Measurements from ENCODE around the gene VWA2. TPM values are rescaled to one million over a fixed set of nuclear protein-coding genes. Genes with fewer than 3 reads are reported as not detected.
A peak's percentile ranks its signal among the peaks of the same experiment; 100 is the strongest.

VWA2 gene
- total RNA-seq, 4 donors from 2014 or later: 2.9 to 5.7 (median 4.9) TPM

GRCh38 chr10:114303556-114303955, 64.5 kb downstream of the VWA2 start:
- Histone ChIP-seq H3K9me3 (no peaks in the 10 kb centered on the region), H3K27me3 (no peaks in the 10 kb centered on the region), H3K27ac (peak overlapping the region in 3 of 4 donors; percentile 13 to 68 (median 15)), H3K36me3 (peaks cover 0 to 47% (median 0%) of the 10 kb centered on the region in 3 donors), H3K4me1 (peaks cover 7 to 38% (median 8%) of the 10 kb centered on the region in 3 donors), H3K4me3 (no peak overlapping the region)
- intact Hi-C loops (cut with DNase I): loop anchor here (10.0 kb wide), 1 partner anchor 131 kb away; no protein-coding TSS in a partner anchor
- no peak for TF ChIP-seq CTCF (IDR thresholded peaks at IDR 0.05)
- TF ChIP-seq POLR2A (IDR thresholded peaks at IDR 0.05): no peak
- 20 to 60% methylated on average over 1 to 8 of the region's 10 CpGs for WGBS, 2 donors
- DNase-seq: no peak

GRCh38 chr10:114304017-114304570, 65.0 kb downstream of the VWA2 start:
- H3K4me3 ChIP-seq: peak overlapping the region; percentile 8 to 59 (median 38)

GRCh38 chr10:114304571-114305421, 65.7 kb downstream of the VWA2 start:
- peak overlapping the region; percentile 8 to 59 (median 38) for H3K4me3 ChIP-seq
- 19 to 22% methylated on average over 28 to 30 of the region's 41 CpGs for WGBS, 2 donors
- TF ChIP-seq CTCF (IDR thresholded peaks at IDR 0.05) (peak in 4 of 6 experiments; percentile 20 to 55 (median 46)), POLR2A (IDR thresholded peaks at IDR 0.05) (no peak)
- H3K36me3 ChIP-seq: peaks cover 0 to 47% (median 0%) of the 10 kb centered on the region in 3 donors
- intact Hi-C loops (cut with DNase I): loop anchor here (10.0 kb wide), 1 partner anchor 130 kb away; no protein-coding TSS in a partner anchor
- peak; percentile 17 for DNase-seq
- no peaks in the 10 kb centered on the region for H3K27me3 ChIP-seq
- no peaks in the 10 kb centered on the region for H3K9me3 ChIP-seq
- peak overlapping the region in 3 of 4 donors; percentile 15 to 68 (median 68) for H3K27ac ChIP-seq
- peaks cover 7 to 38% (median 8%) of the 10 kb centered on the region in 3 donors for H3K4me1 ChIP-seq

More at GRCh38 chr10:114304017-114304570, 65.0 kb downstream of the VWA2 start:
- intact Hi-C loops (cut with DNase I): loop anchor here (10.0 kb wide), 1 partner anchor 131 kb away; no protein-coding TSS in a partner anchor
- no peak for DNase-seq
- Histone ChIP-seq H3K27me3 (no peaks in the 10 kb centered on the region), H3K9me3 (no peaks in the 10 kb centered on the region), H3K4me1 (peaks cover 7 to 38% (median 8%) of the 10 kb centered on the region in 3 donors), H3K27ac (peak overlapping the region in 3 of 4 donors; percentile 15 to 68 (median 68)), H3K36me3 (peaks cover 0 to 45% (median 0%) of the 10 kb centered on the region in 3 donors)
- WGBS, 2 donors: 4 to 6% methylated on average over 12 to 14 of the region's 14 CpGs
- peak; percentile 70 to 86 (median 76) for TF ChIP-seq CTCF (IDR thresholded peaks at IDR 0.05)
- TF ChIP-seq POLR2A (IDR thresholded peaks at IDR 0.05): no peak

- 89 to 93% methylated on average over 15 of the region's 18 CpGs for WGBS, 2 donors
Measured at GRCh38 chr10:114305521-114305925, 66.5 kb downstream of the VWA2 start.

More at GRCh38 chr10:114305521-114305925, 66.5 kb downstream of the VWA2 start:
- intact Hi-C loops (cut with DNase I): loop anchor here (10.0 kb wide), 1 partner anchor 129 kb away; no protein-coding TSS in a partner anchor
- H3K4me3 ChIP-seq: no peak overlapping the region
- no peak for DNase-seq
- H3K27ac ChIP-seq: no peak overlapping the region
- no peak for TF ChIP-seq CTCF (IDR thresholded peaks at IDR 0.05)
- TF ChIP-seq POLR2A (IDR thresholded peaks at IDR 0.05): no peak
- H3K9me3 ChIP-seq: no peaks in the 10 kb centered on the region
- H3K36me3 ChIP-seq: peaks cover 0 to 47% (median 0%) of the 10 kb centered on the region in 3 donors
- no peaks in the 10 kb centered on the region for H3K27me3 ChIP-seq
- peaks cover 7 to 38% (median 8%) of the 10 kb centered on the region in 3 donors for H3K4me1 ChIP-seq

Measured in esophagus squamous epithelium (tissue), 5 donors.